Measurements from ENCODE around the gene CCDC68.

The CCDC68 gene

GRCh38 chr18:54914816-54915215 is 44.4 kb downstream of the CCDC68 start:
- DNase-seq: no peak

- DNase-seq: no peak
These were observed 47.7 kb downstream of the CCDC68 start for GRCh38 chr18:54911551-54911950.

DNA sequence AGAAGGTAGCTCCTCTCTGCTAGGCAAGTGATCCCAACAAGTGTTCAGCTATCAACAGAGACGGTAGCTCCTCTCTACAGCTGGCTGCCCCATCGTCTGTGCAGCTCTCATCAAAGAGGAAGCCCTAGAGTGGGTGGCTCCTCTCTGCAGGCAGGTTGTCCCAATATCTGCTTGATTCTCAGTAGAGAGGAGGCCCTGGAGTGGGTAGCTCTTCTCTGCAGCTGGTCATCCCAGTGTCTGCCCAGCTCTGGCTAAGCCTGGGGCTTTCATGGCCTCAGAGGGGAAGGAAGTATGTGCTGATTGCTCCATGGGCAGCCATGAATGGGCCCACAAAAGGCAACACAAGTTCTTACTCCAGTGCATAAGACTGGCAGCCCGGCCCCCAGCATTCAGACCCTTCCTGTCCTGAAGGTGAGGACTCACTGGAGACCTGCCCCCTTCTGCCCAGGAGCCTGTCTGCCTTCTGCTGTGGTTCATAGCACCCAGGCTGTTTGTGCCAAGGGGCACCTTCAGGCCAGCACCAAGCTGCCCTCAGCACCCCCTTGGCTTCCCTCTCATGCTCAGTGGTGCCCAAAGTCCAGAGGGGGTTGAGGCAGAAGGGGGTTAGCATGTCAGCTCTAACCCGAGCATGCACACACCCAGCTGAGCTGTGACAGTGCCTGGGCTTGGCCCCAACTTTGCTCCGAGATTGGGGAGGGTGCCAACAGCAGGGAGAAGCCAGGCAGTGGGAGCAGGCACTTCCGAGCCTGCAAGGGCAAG is 48.9 kb downstream of the CCDC68 start:
- no peak for DNase-seq

GRCh38 chr18:54909538-54909937 is 49.7 kb downstream of the CCDC68 start:
- no peak for DNase-seq

DNA sequence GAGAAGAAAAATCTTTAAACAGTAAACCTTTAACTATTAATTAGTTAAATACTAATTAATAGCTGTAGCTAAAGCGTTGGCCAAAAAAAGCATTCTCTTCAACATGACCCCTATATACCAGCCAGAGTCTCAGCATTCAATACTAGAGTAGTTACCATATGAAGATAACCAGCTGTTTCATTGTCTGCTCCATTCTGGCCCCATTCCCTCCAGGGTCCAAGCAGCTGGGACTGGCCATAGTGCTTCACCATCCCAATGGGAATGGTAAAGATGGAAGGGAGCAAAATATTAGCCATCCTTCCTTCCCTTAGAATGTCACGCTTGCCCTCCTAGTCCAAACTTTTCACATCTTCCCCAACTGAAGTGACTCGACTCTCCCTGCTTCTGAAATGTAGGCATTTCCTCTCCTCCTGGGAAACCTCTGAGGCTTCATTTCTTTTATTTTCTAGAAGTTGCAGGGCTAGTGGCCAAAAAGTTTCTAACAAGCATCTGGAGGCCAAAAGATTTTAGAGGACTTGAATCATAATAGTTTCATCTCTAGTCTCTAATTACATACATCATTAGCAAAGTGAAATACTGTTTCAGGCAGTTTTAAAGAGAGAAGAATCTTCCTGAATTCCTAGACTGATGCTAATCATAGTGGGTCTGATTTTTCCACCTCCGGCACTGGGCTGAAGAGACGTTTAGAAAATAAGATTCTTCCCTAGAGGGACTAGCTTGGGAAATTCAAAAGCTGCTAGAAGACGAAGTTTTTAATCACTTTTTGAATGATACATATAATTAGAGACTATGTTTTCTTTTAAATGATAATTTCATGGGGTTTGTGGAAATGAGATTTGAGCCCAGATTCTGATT is 52.7 kb downstream of the CCDC68 start:
- no peak for DNase-seq

- DNase-seq: no peak
These were observed 53.6 kb downstream of the CCDC68 start for GRCh38 chr18:54905629-54906028.

DNA sequence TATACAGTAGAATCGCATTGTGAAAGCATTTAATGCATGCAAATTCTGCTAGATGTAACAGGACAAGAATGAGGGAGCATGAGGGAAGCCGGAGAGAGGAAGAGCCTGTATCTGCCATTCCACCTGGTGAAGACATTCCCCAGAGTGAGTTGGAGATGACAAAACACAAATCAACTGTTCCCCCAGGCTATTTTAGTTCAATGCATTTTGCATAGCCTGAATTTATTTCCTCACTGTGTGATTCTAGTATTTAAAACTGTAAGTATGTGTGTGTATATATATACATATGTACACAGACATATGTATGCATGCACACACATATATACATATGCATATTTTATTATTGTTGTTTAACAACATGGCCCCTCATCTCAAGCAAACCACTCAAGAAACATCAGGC is 54.7 kb downstream of the CCDC68 start:
- DNase-seq: no peak

- DNase-seq: no peak
These were observed 59.0 kb downstream of the CCDC68 start for GRCh38 chr18:54900290-54900689.

DNA sequence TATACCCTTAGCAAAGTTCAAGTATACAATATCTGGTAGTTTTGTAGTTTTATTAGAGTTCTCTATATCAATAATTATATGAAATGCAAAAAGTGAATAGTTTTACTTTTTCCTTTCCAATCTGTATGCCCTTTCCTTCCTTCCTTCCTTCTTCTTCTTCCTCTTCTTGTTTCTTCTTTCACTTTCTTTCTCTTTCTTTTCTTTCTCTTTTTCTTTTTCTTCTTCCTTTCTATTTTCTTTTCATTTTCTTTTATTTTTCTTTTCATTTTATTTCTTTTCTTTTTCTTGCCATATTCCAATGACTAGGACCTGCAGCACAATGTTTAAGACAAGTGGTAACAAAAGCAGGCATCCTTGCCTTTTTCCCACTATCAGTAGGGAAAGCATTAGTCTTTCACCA is 59.8 kb downstream of the CCDC68 start:
- no peak for DNase-seq

- DNase-seq: no peak
These were observed 70.3 kb downstream of the CCDC68 start for GRCh38 chr18:54888933-54889332.

DNA sequence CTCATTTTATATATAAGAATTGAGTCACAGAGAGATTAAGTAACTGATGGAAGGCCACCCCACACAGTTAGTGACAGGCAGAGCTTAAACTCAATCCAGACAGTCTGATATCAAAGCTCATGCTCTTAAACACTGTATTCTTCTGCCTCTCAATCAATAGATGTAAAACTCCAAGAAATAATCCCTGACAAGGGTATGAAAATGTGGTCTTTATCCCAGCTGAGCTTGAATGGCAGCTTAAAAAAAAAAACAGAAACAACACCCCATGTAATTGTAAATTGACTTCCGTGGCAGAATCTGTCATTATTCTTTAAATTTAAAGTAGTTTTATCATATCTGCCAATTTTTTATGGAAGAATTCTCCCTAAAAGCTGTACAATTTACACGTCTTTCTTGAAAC is 70.9 kb downstream of the CCDC68 start:
- no peak for DNase-seq

- DNase-seq: no peak
These were observed 75.3 kb downstream of the CCDC68 start for GRCh38 chr18:54883816-54884604.

GRCh38 chr18:54882318-54882717 is 76.9 kb downstream of the CCDC68 start:
- no peak for DNase-seq

GRCh38 chr18:54881229-54881768 is 78.0 kb downstream of the CCDC68 start:
- no peak for DNase-seq

DNA sequence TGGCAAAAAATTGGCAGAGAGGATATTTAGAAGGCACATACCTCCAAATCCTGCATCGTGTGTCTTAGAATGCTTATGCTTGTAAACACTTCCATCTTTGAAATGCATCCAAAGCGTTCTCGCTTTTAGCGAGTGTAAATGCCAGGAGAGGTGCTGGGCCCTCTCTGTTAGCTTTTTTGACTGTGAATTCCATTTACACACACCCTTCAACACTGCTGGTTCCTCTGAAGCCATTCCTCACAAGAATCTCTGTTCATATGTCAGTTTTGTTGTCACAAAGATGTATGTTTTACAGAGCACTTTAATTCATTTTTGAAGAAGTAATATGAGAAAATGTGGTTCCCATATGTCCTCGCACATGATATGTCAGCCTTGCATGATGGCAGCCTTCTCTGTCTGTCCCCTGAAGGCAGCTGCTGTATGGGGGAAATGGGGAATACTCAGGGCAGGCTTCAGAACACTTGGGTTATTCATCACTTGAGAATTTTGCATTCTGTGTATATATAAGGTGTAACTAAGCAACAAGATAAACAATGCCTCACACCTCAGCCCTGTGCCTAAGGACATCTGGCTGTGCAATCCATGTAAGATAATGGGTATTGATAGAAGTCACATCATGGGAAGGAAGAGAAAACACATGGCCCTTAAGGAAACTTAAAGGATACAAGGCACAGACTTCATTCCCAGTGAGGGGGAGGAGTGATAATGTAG is 78.7 kb downstream of the CCDC68 start:
- peak; percentile 68 for DNase-seq

GRCh38 chr18:54879691-54880090 is 79.6 kb downstream of the CCDC68 start:
- no peak for DNase-seq

DNA sequence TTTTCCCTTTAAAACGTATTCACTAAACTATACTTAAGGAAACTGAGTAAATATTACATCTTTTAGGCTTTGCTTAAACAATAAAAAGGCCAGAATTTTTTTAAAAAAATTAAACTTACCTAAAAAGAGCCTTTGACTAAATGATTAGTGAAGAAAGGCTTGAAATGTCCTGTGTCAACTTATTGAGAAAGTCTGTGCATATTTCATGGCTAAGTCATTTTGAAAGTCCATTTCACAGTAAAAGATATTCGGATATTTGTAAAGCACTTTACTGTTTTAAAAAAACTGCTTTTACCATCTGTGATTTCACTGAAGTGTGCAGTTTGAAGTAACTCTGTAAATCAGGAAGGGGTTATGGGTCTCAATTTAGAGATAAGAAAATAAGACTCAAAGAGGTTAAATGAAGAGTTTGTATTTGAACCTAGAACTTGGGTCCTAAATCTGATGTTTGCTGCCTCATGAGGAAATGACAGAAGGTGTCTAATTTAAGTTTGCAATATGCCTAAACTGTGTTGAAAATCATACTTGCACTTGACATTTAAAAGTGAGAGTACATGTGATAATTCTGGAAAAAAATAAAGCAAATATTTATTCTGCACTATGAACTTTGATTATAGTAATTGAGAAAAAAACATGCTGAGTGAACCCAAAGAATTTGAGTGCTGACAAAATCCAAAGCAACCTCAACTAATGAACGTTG is 80.5 kb downstream of the CCDC68 start:
- no peak for DNase-seq

- no peak for DNase-seq
These were observed 81.1 kb downstream of the CCDC68 start for GRCh38 chr18:54878159-54878622.

GRCh38 chr18:54877076-54877475 is 82.2 kb downstream of the CCDC68 start:
- no peak for DNase-seq

GRCh38 chr18:54875063-54875462 is 84.2 kb downstream of the CCDC68 start:
- no peak for DNase-seq

DNA sequence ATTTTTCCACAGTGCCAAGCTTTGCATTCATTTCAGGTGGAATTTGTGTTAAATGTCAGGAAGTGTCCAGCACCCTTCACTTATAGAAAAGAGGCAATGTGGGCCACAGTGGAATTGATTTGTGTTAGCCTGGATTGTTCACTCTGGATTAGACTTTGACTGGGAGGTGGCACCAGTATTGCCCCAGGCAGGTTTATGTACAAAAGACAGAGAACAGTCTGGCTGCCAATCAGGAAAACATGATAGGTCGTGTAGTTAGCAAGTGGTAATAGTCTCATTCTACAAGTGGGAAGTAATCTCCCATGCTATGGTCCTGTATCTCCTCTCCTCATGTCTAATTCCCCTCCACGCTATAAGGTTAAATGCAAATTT is 85.4 kb downstream of the CCDC68 start:
- no peak for DNase-seq

DNA sequence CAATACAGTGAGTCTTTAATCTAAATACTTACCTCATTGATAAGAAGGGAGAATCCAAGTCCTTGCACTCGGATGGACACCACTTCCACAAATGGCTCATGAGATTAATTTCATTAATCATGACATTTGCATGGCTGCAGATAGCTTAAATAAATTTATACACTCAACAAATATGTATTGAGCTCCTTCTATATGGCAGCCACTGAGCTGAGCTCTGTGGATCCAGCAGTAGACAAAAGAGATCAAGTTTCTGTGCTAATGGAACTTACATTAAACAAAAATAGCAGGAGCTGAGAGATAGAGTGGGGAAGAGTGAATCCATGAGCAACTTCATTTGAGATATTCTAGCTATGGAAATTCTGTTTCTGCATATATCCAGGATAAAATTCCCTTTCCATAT is 86.6 kb downstream of the CCDC68 start:
- DNase-seq: no peak
